ENCODE results near the gene AIDA.
"Not testable (repeated sequence)": the region's sequence is repeated elsewhere in the genome, so short reads cannot be mapped to it uniquely, and the experiment has no call there.

The AIDA gene
- total RNA-seq, result 21.7 to 40.2 (median 26.3) reads per million in 4 donors

DNA sequence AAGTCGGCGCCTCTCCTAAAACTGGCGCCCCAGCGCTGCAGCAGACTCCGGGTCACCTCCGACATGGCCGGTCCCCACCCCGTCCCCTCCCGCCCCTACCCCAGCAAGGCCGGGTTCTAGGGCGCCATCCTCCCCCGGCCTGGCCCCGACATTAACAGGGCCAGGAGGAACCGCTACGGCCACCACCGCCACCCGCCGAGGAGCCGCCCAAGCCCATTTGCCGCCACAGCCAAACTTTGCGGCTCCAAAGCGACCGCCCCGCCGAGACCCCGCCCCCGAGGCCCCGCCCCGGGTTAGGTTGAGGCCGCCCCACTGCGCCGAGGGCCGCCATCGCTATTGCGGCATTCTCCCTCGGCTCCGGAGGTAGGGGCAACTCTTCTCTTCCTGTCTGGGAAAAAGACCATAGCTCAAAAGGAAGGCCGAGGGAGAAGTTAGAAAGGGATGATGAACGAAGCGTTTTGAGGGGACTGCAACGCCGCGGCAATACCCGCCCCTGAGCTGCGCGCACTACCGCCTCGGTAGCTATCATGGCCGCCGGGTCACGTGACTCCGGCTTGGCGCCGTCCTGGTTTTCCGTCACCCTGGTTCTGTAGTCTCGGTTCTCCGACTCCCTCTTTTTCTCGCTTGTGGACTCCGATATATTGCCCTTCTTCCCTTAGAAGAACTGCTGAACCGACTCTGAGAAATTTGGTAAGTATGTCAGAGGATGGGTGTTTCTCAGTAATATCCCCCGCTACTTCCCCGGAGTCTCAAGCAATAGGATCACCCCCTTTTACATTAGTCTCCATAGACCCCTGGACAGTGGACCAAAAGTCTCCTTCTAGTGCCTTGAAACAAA is at the start of gene AIDA, which contains the start of gene BROX:
AIDA (minus strand) TSS at position 239 of the 838 bp plus-strand sequence; CDS start at position 65, 174 bp downstream.
BROX (plus strand) TSS at position 312 of the 838 bp plus-strand sequence. CDS start 3,136 bp downstream, outside the sequence.
- peak; percentile 86 to 93 (median 92) for DNase-seq

- no peak for DNase-seq
These were observed 48.8 kb upstream of the AIDA start for GRCh38 chr1:222761083-222761482.

DNA sequence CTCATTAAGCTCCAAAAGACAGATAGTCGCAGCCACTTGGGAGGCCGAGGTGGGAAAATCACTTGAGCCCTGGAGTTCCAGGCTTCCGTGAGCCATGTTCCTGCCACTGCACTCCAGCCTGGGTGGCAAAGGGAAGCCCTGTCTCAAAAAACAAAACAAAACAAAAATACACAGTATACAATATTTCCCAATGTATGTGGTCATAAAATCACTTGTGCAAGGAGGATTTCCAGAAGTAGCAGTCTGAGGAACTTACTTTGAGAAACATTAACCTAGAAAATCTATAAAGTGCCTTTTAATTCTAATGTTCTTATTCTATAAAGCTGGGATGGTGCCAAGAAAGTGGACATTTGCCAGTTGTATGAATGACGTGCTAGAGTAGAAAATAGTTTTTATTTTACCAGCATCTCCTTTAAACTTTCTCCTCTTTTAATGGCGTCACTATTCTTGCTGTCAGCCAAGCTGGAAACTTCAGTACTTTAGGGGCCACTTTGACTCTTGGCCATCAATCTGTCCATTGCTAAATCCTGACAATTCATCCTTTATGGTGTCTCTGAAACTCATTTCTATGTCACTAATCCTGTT is 47.3 kb upstream of the AIDA start:
- DNase-seq, result no peak

GRCh38 chr1:222757646-222758268 is 45.5 kb upstream of the AIDA start:
- no peak for DNase-seq

DNA sequence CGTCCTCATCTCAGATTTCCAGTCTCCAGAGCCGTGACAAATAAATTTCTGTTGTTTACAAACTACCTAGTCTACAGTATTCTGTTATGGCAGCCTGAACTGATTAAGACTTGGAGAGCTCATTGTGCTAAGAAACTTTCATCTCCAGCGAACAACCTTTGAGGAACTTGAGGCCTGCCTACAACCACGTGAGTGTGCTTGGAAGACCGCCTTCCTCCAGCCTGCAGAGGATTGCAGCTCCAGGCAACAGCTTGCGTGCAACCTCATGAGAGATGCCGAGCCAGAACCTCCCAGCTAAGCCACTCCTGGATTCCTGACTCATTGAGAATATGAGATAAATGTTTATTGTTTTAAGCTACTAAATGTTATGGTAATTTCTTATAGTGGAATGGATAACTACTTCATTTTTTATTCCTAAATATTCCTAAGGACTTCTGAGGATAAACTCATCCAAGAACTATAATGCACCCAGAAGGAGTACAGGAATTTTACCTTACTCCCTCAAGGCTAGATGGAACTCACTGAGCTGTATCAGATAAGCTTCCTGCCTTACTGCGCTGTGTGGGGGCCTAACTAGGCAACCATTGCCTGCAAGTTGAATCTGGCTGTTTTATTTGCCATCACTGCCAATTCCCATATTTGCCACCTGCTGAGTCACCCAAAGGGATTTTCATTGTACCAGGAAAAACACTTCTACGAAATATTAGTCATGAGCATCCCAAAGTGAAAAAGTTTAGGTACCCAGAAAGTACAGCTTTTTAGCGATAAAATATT is 42.3 kb upstream of the AIDA start:
- DNase-seq, result no peak

- DNase-seq, result no peak
These were observed 39.0 kb upstream of the AIDA start for GRCh38 chr1:222751255-222751654.

DNA sequence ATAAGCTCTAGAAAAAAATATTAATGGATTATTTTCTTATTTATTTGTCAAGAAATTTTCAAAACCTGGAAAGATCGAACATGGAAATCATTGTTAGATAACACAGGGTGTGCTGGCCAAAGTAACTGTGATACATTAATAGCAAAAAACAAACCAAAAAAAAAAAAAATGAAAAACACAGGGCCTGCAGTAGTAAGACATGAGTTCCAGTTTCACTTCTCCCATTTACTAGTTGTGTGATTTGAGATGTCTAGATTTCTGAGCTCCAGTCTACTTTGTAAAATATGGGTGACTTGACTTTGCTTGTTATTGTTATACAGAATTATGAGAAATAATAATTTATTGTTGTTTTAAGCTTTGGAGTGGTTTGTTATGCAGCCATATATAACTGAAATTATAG is 38.4 kb upstream of the AIDA start:
- no peak for DNase-seq

- DNase-seq, result no peak
These were observed 37.6 kb upstream of the AIDA start for GRCh38 chr1:222749927-222750326.

GRCh38 chr1:222741630-222742457 is 29.6 kb upstream of the AIDA start:
- not testable (repeated sequence) for DNase-seq

DNA sequence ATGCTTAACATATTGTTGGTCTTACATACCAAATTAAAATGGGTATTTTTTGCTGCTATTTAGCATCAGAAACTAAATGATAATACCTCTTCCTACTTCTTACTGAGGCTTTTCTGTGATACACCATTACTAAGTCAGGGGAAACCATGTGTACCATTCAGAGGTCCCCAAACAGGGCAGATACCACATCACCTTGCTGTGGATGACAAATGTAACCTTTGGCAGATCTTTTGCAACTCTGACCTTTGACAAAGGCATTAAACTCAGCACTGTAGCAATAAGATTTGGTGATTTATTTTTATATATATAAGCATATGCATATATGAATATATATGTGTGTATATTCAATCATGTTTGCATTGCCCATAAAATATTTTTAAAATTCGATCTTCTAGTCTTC is 27.6 kb upstream of the AIDA start:
- no peak for DNase-seq

DNA sequence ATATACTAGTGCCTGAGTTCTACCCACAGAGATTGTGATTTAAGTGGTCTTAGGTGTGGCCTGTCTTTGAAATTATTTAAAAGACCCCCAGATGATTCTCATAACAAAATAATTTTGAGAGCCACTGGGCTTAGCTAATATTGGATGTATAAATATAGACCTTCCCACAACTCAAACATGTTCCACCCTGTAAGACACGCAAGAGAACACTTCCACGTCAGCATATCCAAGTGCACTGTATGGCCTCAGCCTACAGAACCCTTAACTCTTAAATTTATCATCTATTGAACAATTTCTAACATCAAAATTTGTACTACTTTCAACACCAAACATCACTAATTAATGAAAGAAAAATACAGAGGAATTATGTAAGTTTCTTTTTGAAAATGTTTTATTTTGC is 27.2 kb upstream of the AIDA start:
- no peak for DNase-seq

DNA sequence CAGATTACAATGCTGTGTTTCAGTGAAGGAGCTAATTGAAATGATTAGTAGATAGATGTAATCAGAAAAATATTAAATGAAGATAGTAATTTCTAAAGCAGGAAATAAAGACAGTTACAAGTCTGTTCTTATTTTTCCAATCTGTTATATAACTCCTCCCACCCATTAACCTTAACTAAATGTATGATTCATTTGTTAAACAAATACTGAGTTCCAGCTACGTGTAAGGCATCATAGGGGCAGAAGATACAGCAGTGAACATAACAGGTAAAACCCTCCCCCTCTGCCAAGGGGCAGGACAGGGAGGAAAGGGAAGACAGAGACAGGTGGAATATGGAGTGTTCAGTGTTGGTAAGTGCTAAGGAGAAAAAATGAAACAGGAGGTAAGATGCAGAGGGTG is 24.7 kb upstream of the AIDA start, which contains the start of gene FAM177B:
FAM177B (plus strand) TSS at position 231 of the 400 bp plus-strand sequence. CDS start 9,344 bp downstream, outside the sequence.
- DNase-seq, result no peak

- no peak for DNase-seq
These were observed 24.2 kb upstream of the AIDA start for GRCh38 chr1:222736470-222736869.

GRCh38 chr1:222734740-222735139 is 22.4 kb upstream of the AIDA start:
- DNase-seq, result no peak

DNA sequence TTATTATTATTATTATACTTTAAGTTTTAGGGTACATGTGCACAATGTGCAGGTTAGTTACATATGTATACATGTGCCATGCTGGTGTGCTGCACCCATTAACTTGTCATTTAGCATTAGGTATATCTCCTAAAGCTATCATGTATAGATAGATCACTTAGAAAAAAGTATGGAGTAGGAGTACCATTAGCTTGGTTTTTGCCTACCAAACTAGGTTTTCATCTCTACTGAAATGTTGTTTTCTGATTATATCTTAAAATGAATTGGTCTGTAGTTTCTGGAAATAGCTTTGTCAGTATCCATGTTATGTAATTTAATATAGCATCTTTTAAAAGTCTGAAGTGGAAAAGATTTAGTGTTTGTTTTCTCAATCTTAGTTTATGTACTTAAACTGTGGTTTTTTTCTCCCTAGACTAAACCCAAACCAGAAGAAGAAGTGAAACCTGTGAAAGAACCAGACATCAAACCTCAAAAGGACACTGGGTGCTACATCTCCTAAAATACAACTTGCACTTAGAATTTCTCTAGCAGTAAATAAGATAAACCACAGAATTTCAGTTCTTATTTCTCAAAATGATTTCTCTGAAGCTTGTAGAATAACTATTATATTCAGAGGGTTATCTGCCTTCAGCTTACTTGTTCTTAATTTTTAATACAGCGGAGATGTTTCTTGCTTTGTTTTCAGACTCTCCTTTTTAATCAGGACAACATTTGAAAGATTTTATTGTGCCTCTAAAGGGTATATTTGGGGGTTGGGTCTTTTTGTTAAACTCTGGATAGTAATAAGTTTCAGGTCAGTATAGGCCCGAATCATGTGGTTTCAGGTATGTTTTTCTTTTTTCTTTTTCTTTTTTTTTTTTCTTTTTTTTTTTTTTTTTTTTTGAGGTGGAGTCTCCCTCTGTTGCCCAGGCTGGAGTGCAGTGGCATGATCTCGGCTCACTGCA is 20.2 kb upstream of the AIDA start:
- no peak for DNase-seq

- DNase-seq, result no peak
These were observed 18.6 kb upstream of the AIDA start for GRCh38 chr1:222730866-222731265.

- DNase-seq, result no peak
These were observed 16.5 kb upstream of the AIDA start for GRCh38 chr1:222728746-222729145.

DNA sequence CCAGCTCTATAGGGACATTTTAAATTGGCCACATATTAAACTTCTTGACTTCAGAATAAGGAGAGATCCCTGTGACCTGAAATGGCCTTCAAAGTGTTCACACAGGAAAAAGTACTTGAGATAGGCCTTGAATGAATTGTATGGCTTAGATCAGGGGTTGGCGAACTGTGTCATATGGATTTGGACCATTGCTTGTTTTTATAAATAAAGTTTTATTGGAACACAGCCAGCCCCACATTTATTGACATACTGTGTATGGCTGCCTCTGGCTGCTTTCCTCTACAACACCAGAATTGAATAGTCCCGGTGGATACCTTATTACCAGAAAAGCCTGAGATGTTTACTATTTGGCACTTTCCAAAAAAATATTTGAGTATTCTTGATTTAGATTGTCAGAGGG is 4.1 kb upstream of the AIDA start:
- no peak for DNase-seq

- peak; percentile 82 to 93 (median 88) for DNase-seq
These were observed 1.0 kb upstream of the AIDA start for GRCh38 chr1:222713091-222713961.
